GM23248 (cell line): Measurements from ENCODE around the gene SUPT5H.

Experiments
- EZH2 ChIP-seq: fragments of 200-600 bp; sonication (generic); IDR thresholded peaks from 2 replicates; pipeline ENCODE4 v1.6.1; 2018; ENCODE audit warnings: antibody characterized with exemption, mild to moderate bottlenecking; ENCODE audit not compliant: insufficient read depth, poor library complexity, severe bottlenecking
- EZH2phosphoT487 ChIP-seq: fragments of 200-600 bp; sonication (generic); IDR thresholded peaks from 2 replicates; pipeline ENCODE4 v1.6.1; 2018; ENCODE audit warnings: antibody characterized with exemption, moderate library complexity, mild to moderate bottlenecking, low read depth; ENCODE audit not compliant: insufficient read depth

GRCh38 chr19:39400061-39400460 lies 45.3 kb upstream of the SUPT5H start:
- TF ChIP-seq EZH2 = no peak
- TF ChIP-seq EZH2phosphoT487 = no peak
